Measurements from ENCODE around the gene RBM15.

GRCh38 chr1:110350360-110350759, 11.2 kb downstream of the RBM15 start:
- TF ChIP-seq, protein P1, sequence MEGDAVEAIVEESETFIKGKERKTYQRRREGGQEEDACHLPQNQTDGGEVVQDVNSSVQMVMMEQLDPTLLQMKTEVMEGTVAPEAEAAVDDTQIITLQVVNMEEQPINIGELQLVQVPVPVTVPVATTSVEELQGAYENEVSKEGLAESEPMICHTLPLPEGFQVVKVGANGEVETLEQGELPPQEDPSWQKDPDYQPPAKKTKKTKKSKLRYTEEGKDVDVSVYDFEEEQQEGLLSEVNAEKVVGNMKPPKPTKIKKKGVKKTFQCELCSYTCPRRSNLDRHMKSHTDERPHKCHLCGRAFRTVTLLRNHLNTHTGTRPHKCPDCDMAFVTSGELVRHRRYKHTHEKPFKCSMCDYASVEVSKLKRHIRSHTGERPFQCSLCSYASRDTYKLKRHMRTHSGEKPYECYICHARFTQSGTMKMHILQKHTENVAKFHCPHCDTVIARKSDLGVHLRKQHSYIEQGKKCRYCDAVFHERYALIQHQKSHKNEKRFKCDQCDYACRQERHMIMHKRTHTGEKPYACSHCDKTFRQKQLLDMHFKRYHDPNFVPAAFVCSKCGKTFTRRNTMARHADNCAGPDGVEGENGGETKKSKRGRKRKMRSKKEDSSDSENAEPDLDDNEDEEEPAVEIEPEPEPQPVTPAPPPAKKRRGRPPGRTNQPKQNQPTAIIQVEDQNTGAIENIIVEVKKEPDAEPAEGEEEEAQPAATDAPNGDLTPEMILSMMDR (IDR thresholded peaks at IDR 0.05) = no peak
- TF ChIP-seq POLR2AphosphoS5 (IDR thresholded peaks at IDR 0.05; ENCODE audit: low read depth, low read length) (no peak), TCF7L2 (IDR thresholded peaks at IDR 0.05; ENCODE audit: low read depth, low read length) (no peak), SIN3A (IDR thresholded peaks at IDR 0.05; ENCODE audit: borderline replicate concordance, insufficient read depth, low read depth, low read length) (no peak)
- TF ChIP-seq, protein P2, sequence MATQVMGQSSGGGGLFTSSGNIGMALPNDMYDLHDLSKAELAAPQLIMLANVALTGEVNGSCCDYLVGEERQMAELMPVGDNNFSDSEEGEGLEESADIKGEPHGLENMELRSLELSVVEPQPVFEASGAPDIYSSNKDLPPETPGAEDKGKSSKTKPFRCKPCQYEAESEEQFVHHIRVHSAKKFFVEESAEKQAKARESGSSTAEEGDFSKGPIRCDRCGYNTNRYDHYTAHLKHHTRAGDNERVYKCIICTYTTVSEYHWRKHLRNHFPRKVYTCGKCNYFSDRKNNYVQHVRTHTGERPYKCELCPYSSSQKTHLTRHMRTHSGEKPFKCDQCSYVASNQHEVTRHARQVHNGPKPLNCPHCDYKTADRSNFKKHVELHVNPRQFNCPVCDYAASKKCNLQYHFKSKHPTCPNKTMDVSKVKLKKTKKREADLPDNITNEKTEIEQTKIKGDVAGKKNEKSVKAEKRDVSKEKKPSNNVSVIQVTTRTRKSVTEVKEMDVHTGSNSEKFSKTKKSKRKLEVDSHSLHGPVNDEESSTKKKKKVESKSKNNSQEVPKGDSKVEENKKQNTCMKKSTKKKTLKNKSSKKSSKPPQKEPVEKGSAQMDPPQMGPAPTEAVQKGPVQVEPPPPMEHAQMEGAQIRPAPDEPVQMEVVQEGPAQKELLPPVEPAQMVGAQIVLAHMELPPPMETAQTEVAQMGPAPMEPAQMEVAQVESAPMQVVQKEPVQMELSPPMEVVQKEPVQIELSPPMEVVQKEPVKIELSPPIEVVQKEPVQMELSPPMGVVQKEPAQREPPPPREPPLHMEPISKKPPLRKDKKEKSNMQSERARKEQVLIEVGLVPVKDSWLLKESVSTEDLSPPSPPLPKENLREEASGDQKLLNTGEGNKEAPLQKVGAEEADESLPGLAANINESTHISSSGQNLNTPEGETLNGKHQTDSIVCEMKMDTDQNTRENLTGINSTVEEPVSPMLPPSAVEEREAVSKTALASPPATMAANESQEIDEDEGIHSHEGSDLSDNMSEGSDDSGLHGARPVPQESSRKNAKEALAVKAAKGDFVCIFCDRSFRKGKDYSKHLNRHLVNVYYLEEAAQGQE (IDR thresholded peaks at IDR 0.05; ENCODE audit: insufficient read depth in 1 of 2, low read depth in 2 of 2, low read length in 1 of 2) = no peak
